ENCODE measurements around the gene KNDC1.

GRCh38 chr10:133185916-133186315, 25.9 kb downstream of the KNDC1 start:
- no peak for TF ChIP-seq MAX (IDR thresholded peaks at IDR 0.05; ENCODE audit: low read depth, low read length)
- TF ChIP-seq CTCF (IDR thresholded peaks at IDR 0.05; ENCODE audit: low read depth, low read length) = no peak

All from NB4 (cell line).